K562 (cell line): Measurements from ENCODE around the gene DGKZ. TPM values are rescaled to one million over a fixed set of nuclear protein-coding genes. Genes with fewer than 3 reads are reported as not detected.

Source experiments
- HDAC1 ChIP-seq, 2 experiments: fragments of 450-650 bp; IDR thresholded peaks; 2 replicates each; pipeline ENCODE4 v1.6.1; 2016 to 2017; ENCODE audit warnings: inconsistent platforms in 1 of 2, mild to moderate bottlenecking in 1 of 2, moderate library complexity in 1 of 2
- IRF1 ChIP-seq: sonication (generic); formaldehyde crosslinking; IDR thresholded peaks from 2 replicates; pipeline ENCODE4 v1.8.0; 2022; ENCODE audit warnings: missing genetic modification reagents, mild to moderate bottlenecking, borderline replicate concordance
- POLR3G ChIP-seq: IDR thresholded peaks from 2 replicates; pipeline ENCODE4 v1.6.1; 2011; ENCODE audit not compliant: insufficient read length, insufficient replicate concordance; ENCODE audit errors: extremely low read depth
- RFX1 ChIP-seq: fragments of 450-650 bp; IDR thresholded peaks from 2 replicates; pipeline ENCODE4 v1.6.1; 2016; ENCODE audit warnings: mild to moderate bottlenecking, moderate library complexity
- RFX7 ChIP-seq: fragments of 250-450 bp; sonication (Bioruptor Pico); IDR thresholded peaks from 2 replicates; pipeline ENCODE4 v1.5.1; 2021; ENCODE audit warnings: mild to moderate bottlenecking
- TBP ChIP-seq: optimal IDR thresholded peaks from 2 replicates; pipeline ENCODE3; 2011; ENCODE audit warnings: low read depth, low read length, improper control_type of control experiment
- ZNF253 ChIP-seq: fragments of 250-450 bp; sonication (Bioruptor Pico); conservative IDR thresholded peaks from 2 replicates; pipeline ENCODE4 v1.6.1; 2021; ENCODE audit warnings: mild to moderate bottlenecking
- ZNF551 ChIP-seq: fragments of 250-450 bp; sonication (Bioruptor Pico); IDR thresholded peaks from 2 replicates; pipeline ENCODE4 v1.5.0; 2021; ENCODE audit warnings: mild to moderate bottlenecking, moderate library complexity
- polyA plus RNA-seq, 8 experiments: library from polyadenylated mRNA; depleted of rRNA in 4 of 8; stranded (reverse) in 5 of 8; unstranded in 3 of 8; fragments of >200 nt; fragmentation: Nextera tagmentation in 2 of 8; fragmentation: Illumina TruSeq in 1 of 8; extraction: Ambion mirVana in 2 of 8; extraction: Trizol in 1 of 8; gene quantifications; 2 replicates each; pipeline versions ENCODE4 v1.2.1 to v1.2.3, GENCODE V29; 2011 to 2014; ENCODE audit warnings: inconsistent platforms in 1 of 8, missing spikeins in 1 of 8
- total RNA-seq, 7 experiments: library from RNA; depleted of rRNA in 6 of 7; stranded (reverse); fragments of >200 nt in 6 of 7; fragmentation: Illumina TruSeq in 2 of 7; extraction: Trizol in 2 of 7; gene quantifications; 2 replicates each; pipeline versions ENCODE4 v1.2.1 to v1.2.3, GENCODE V29; 2011 to 2021; ENCODE audit warnings: low replicate concordance in 1 of 7
- TF ChIP-seq, protein P1 (sequence below), 2 experiments: IDR thresholded peaks in 1 of 2; conservative IDR thresholded peaks in 1 of 2; 2 replicates each; pipeline ENCODE4 v1.6.1; 2016; ENCODE audit warnings: low read depth in 2 of 2, mild to moderate bottlenecking in 1 of 2, missing compliant biosample characterization in 1 of 2, missing genetic modification characterization in 1 of 2, moderate library complexity in 1 of 2
- TF ChIP-seq, protein P2 (sequence below): fragments of 450-650 bp; IDR thresholded peaks from 2 replicates; pipeline ENCODE4 v1.6.1; 2016; ENCODE audit warnings: low read depth
- TF ChIP-seq, protein P3 (sequence below), 3 experiments: IDR thresholded peaks in 2 of 3; conservative IDR thresholded peaks in 1 of 3; 2 replicates each; pipeline ENCODE4 v1.5.1; 2011 to 2012; ENCODE audit warnings: low read length in 3 of 3, mild to moderate bottlenecking in 3 of 3, control low read depth in 2 of 3, improper control_type of control experiment in 1 of 3, inconsistent platforms in 1 of 3, low read depth in 1 of 3, mixed read lengths in 1 of 3, moderate library complexity in 1 of 3; ENCODE audit not compliant: insufficient read depth in 2 of 3

The DGKZ gene
- total and polyA plus RNA-seq, 9 of the 15 experiments (the other 6 are each of a cell fraction or from before 2014, with no cell fraction given) = 0.51 to 100 (median 44.2) TPM

- TF ChIP-seq, protein P1, sequence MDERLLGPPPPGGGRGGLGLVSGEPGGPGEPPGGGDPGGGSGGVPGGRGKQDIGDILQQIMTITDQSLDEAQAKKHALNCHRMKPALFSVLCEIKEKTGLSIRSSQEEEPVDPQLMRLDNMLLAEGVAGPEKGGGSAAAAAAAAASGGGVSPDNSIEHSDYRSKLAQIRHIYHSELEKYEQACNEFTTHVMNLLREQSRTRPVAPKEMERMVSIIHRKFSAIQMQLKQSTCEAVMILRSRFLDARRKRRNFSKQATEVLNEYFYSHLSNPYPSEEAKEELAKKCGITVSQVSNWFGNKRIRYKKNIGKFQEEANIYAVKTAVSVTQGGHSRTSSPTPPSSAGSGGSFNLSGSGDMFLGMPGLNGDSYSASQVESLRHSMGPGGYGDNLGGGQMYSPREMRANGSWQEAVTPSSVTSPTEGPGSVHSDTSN (CRISPR knock-in tag; IDR thresholded peaks at IDR 0.05; ENCODE audit: low read depth) = no peak
- TF ChIP-seq, protein P1 (tag; conservative IDR thresholded peaks at IDR 0.05; ENCODE audit: low read depth) = no peak
- peak; percentile 44 for TF ChIP-seq TBP
- TF ChIP-seq, protein P2, sequence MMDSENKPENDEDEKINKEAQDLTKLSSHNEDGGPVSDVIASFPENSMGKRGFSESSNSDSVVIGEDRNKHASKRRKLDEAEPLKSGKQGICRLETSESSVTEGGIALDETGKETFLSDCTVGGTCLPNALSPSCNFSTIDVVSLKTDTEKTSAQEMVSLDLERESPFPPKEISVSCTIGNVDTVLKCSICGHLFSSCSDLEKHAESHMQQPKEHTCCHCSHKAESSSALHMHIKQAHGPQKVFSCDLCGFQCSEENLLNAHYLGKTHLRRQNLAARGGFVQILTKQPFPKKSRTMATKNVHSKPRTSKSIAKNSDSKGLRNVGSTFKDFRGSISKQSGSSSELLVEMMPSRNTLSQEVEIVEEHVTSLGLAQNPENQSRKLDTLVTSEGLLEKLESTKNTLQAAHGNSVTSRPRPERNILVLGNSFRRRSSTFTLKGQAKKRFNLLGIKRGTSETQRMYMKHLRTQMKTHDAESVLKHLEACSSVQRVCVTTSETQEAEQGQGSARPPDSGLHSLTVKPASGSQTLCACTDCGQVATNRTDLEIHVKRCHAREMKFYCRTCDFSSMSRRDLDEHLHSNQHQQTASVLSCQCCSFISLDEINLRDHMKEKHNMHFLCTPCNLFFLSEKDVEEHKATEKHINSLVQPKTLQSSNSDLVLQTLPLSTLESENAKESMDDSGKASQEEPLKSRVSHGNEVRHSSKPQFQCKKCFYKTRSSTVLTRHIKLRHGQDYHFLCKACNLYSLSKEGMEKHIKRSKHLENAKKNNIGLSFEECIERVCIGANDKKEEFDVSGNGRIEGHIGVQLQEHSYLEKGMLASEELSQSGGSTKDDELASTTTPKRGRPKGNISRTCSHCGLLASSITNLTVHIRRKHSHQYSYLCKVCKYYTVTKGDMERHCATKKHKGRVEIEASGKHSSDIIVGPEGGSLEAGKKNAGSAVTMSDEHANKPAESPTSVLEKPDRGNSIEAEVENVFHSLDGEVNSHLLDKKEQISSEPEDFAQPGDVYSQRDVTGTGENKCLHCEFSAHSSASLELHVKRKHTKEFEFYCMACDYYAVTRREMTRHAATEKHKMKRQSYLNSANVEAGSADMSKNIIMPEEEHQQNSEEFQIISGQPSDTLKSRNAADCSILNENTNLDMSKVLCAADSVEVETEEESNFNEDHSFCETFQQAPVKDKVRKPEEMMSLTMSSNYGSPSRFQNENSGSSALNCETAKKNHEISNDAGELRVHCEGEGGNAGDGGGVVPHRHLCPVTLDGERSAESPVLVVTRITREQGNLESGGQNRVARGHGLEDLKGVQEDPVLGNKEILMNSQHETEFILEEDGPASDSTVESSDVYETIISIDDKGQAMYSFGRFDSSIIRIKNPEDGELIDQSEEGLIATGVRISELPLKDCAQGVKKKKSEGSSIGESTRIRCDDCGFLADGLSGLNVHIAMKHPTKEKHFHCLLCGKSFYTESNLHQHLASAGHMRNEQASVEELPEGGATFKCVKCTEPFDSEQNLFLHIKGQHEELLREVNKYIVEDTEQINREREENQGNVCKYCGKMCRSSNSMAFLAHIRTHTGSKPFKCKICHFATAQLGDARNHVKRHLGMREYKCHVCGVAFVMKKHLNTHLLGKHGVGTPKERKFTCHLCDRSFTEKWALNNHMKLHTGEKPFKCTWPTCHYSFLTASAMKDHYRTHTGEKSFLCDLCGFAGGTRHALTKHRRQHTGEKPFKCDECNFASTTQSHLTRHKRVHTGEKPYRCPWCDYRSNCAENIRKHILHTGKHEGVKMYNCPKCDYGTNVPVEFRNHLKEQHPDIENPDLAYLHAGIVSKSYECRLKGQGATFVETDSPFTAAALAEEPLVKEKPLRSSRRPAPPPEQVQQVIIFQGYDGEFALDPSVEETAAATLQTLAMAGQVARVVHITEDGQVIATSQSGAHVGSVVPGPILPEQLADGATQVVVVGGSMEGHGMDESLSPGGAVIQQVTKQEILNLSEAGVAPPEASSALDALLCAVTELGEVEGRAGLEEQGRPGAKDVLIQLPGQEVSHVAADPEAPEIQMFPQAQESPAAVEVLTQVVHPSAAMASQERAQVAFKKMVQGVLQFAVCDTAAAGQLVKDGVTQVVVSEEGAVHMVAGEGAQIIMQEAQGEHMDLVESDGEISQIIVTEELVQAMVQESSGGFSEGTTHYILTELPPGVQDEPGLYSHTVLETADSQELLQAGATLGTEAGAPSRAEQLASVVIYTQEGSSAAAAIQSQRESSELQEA = no peak
- TF ChIP-seq RFX7 (CRISPR knock-in tag) = no peak
- no peak for TF ChIP-seq ZNF551 (CRISPR knock-in tag)
- TF ChIP-seq, protein P3, sequence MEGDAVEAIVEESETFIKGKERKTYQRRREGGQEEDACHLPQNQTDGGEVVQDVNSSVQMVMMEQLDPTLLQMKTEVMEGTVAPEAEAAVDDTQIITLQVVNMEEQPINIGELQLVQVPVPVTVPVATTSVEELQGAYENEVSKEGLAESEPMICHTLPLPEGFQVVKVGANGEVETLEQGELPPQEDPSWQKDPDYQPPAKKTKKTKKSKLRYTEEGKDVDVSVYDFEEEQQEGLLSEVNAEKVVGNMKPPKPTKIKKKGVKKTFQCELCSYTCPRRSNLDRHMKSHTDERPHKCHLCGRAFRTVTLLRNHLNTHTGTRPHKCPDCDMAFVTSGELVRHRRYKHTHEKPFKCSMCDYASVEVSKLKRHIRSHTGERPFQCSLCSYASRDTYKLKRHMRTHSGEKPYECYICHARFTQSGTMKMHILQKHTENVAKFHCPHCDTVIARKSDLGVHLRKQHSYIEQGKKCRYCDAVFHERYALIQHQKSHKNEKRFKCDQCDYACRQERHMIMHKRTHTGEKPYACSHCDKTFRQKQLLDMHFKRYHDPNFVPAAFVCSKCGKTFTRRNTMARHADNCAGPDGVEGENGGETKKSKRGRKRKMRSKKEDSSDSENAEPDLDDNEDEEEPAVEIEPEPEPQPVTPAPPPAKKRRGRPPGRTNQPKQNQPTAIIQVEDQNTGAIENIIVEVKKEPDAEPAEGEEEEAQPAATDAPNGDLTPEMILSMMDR (IDR thresholded peaks at IDR 0.05 in 2 of 3, conservative IDR thresholded peaks at IDR 0.05 in 1 of 3; ENCODE audit: insufficient read depth in 2 of 3, low read depth in 1 of 3, low read length in 3 of 3) = no peak
- TF ChIP-seq ZNF253 (CRISPR knock-in tag) = no peak
- peak in 1 of 2 experiments; percentile 46; a peak in 1 of 4 replicates for TF ChIP-seq HDAC1 (IDR thresholded peaks at IDR 0.05)
- no peak for TF ChIP-seq IRF1
- TF ChIP-seq RFX1 = no peak
- no peak for TF ChIP-seq POLR3G
These were observed 14.3 kb downstream of the DGKZ start (continued) for GRCh38 chr11:46361283-46362155.
